SK-N-SH (cell line): ENCODE data around the gene SNX12. TPM values are rescaled to one million over a fixed set of nuclear protein-coding genes. Genes with fewer than 3 reads are reported as not detected.

Experiments
- CTCF ChIA-PET: fragments of 300-600, 350-600 bp; formaldehyde crosslinking; extraction: SDS; loops from one replicate; lab custom pipeline; 2021; lab: Yijun Ruan, JAX
- POLR2A ChIA-PET: fragments of 350-600 bp; sonication (Branson Sonifier 250); formaldehyde crosslinking; extraction: SDS; loops from one replicate; lab custom pipeline; 2020; ENCODE audit warnings: antibody characterized with exemption, inconsistent platforms; lab: Yijun Ruan, JAX
- DNase-seq: peaks from one replicate; pipeline ENCODE4 v3.0.0; 2012
- H2AFZ ChIP-seq: fragments of 200-600 bp; sonication (generic); 2 replicates; pipeline ENCODE4 v1.8.1; 2016; ENCODE audit warnings: antibody characterized with exemption, mild to moderate bottlenecking, low read depth
- H3F3A ChIP-seq: fragments of 200-600 bp; sonication (generic); replicated peaks from 2 replicates; pipeline ENCODE3; 2016; ENCODE audit warnings: antibody characterized with exemption, mild to moderate bottlenecking; ENCODE audit not compliant: insufficient read depth
- H3K27ac ChIP-seq, 2 experiments: fragments of 200-500 bp in 1 of 2; fragments of 200-600 bp in 1 of 2; sonication (Bioruptor generic) in 1 of 2; sonication (generic), shearing (Covaris generic) in 1 of 2; 2 replicates each; pipeline versions ENCODE4 v1.5.1 to v1.6.1; 2014 to 2016; ENCODE audit warnings: low read depth in 2 of 2, inconsistent platforms in 1 of 2, low read length in 1 of 2, mild to moderate bottlenecking in 1 of 2, mixed read lengths in 1 of 2
- H3K27me3 ChIP-seq: fragments of 200-600 bp; sonication (generic), shearing (Covaris generic); 2 replicates; pipeline ENCODE4 v1.6.1; 2016; ENCODE audit warnings: mixed run types; ENCODE audit not compliant: insufficient read depth
- H3K36me3 ChIP-seq, 2 experiments: fragments of 200-500 bp in 1 of 2; fragments of 200-600 bp in 1 of 2; sonication (Bioruptor generic) in 1 of 2; sonication (generic) in 1 of 2; replicated peaks in 1 of 2; 2 replicates each; pipeline versions ENCODE3 to v1.5.1; 2014 to 2016; ENCODE audit warnings: low read length in 1 of 2, mild to moderate bottlenecking in 1 of 2; ENCODE audit not compliant: insufficient read depth in 2 of 2, control insufficient read depth in 1 of 2
- H3K4me1 ChIP-seq, 2 experiments: fragments of 200-500 bp in 1 of 2; fragments of 200-600 bp in 1 of 2; sonication (Bioruptor generic) in 1 of 2; sonication (generic), shearing (Covaris generic) in 1 of 2; 2 replicates each; pipeline versions ENCODE4 v1.5.1 to v1.6.1; 2014 to 2016; ENCODE audit warnings: low read depth in 1 of 2, low read length in 1 of 2, mixed run types in 1 of 2; ENCODE audit not compliant: insufficient read depth in 2 of 2, control insufficient read depth in 1 of 2
- H3K4me2 ChIP-seq: fragments of 200-600 bp; sonication (generic), shearing (Covaris generic); 2 replicates; pipeline ENCODE4 v1.6.1; 2017; ENCODE audit warnings: mixed run types
- H3K4me3 ChIP-seq, 2 experiments: fragments of 200-500 bp in 1 of 2; fragments of 200-600 bp in 1 of 2; sonication (Bioruptor generic) in 1 of 2; sonication (generic), shearing (Covaris generic) in 1 of 2; 2 replicates each; pipeline versions ENCODE4 v1.5.1 to v1.8.1; 2014 to 2016; ENCODE audit warnings: low read depth in 2 of 2, inconsistent platforms in 1 of 2, low read length in 1 of 2, mild to moderate bottlenecking in 1 of 2, mixed read lengths in 1 of 2, moderate library complexity in 1 of 2
- H3K79me2 ChIP-seq: fragments of 200-600 bp; sonication (generic); 2 replicates; pipeline ENCODE4 v1.8.1; 2017; ENCODE audit warnings: mild to moderate bottlenecking; ENCODE audit not compliant: insufficient read depth
- H3K9ac ChIP-seq: fragments of 200-600 bp; sonication (generic); 2 replicates; pipeline ENCODE4 v1.6.1; 2017; ENCODE audit warnings: mixed run types
- H3K9me2 ChIP-seq: fragments of 200-600 bp; sonication (generic); 2 replicates; pipeline ENCODE4 v1.6.1; 2017; ENCODE audit warnings: mixed run types
- H3K9me3 ChIP-seq: fragments of 200-600 bp; sonication (generic); 2 replicates; pipeline ENCODE4 v1.6.1; 2017; ENCODE audit warnings: mixed run types, mild to moderate bottlenecking, moderate library complexity
- H4K20me1 ChIP-seq: fragments of 200-600 bp; sonication (generic); 2 replicates; pipeline ENCODE4 v1.6.1; 2017; ENCODE audit warnings: mild to moderate bottlenecking, mixed run types; ENCODE audit not compliant: insufficient read depth
- CHD2 ChIP-seq: fragments of 150-350 bp; IDR thresholded peaks from 2 replicates; pipeline ENCODE4 v1.6.1; 2018; ENCODE audit warnings: low read length; ENCODE audit not compliant: partially characterized antibody
- ELF1 ChIP-seq: IDR thresholded peaks from 2 replicates; pipeline ENCODE4 v1.4.0; 2012
- FOXJ3 ChIP-seq: sonication (generic); formaldehyde crosslinking; IDR thresholded peaks from 2 replicates; pipeline ENCODE4 v1.5.1; 2020; ENCODE audit warnings: mild to moderate bottlenecking, missing genetic modification reagents
- MAX ChIP-seq: IDR thresholded peaks from 2 replicates; pipeline ENCODE4 v1.4.0; 2012; ENCODE audit warnings: low read depth
- NFIC ChIP-seq: IDR thresholded peaks from 2 replicates; pipeline ENCODE4 v1.4.0; 2012; ENCODE audit warnings: borderline replicate concordance
- RAD21 ChIP-seq: IDR thresholded peaks from 2 replicates; pipeline ENCODE4 v1.6.1; 2012; ENCODE audit warnings: mild to moderate bottlenecking, low read length
- RCOR1 ChIP-seq: fragments of 150-350 bp; IDR thresholded peaks from 2 replicates; pipeline ENCODE4 v1.6.1; 2017; ENCODE audit warnings: antibody characterized with exemption, low read length
- RXRA ChIP-seq: IDR thresholded peaks from 2 replicates; pipeline ENCODE4 v1.4.0; 2012; ENCODE audit warnings: low read depth, mild to moderate bottlenecking, borderline replicate concordance
- SIN3A ChIP-seq: IDR thresholded peaks from 2 replicates; pipeline ENCODE4 v1.6.1; 2012; ENCODE audit warnings: low read depth, mild to moderate bottlenecking, low read length, moderate library complexity, borderline replicate concordance
- TAF1 ChIP-seq: IDR thresholded peaks from 2 replicates; pipeline ENCODE4 v1.6.1; 2012; ENCODE audit warnings: low read depth, mild to moderate bottlenecking, low read length, moderate library complexity, borderline replicate concordance
- TCF12 ChIP-seq: IDR thresholded peaks from 2 replicates; pipeline ENCODE4 v1.4.0; 2012
- YY1 ChIP-seq: IDR thresholded peaks from 2 replicates; pipeline ENCODE4 v1.4.0; 2012; ENCODE audit warnings: low read depth, mild to moderate bottlenecking
- ZBTB33 ChIP-seq: IDR thresholded peaks from 2 replicates; pipeline ENCODE4 v1.4.0; 2012; ENCODE audit warnings: low read depth, borderline replicate concordance
- whole genome bisulfite sequencing: methylation state at CpG from one replicate; pipeline ENCODE4 v1.1.6; 2017; ENCODE audit warnings: low lambda C conversion rate; 5-methylcytosine and 5-hydroxymethylcytosine counted together
- polyA plus RNA-seq, 3 experiments: library from polyadenylated mRNA; depleted of rRNA; stranded (reverse); fragments of >200 nt; gene quantifications; 2 replicates each; pipeline ENCODE4 v1.2.3, GENCODE V29; 2012
- TF ChIP-seq, protein P1 (sequence below): fragments of 200-600 bp; sonication (generic); IDR thresholded peaks from 2 replicates; pipeline ENCODE4 v1.6.1; 2017; ENCODE audit warnings: antibody characterized with exemption, mild to moderate bottlenecking, moderate library complexity

The SNX12 gene
- polyA plus RNA-seq, 1 of the 3 experiments (the other 2 are of a cell fraction), result 39.8 TPM

DNA sequence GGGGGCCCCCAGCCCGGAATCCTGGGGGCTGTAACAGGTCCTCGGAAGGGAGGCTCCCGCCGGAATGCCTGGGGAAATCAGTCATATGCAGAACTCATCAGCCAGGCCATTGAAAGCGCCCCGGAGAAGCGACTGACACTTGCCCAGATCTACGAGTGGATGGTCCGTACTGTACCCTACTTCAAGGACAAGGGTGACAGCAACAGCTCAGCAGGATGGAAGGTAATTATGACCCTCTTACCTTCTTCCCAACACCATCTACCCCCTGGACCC is 28.6 kb upstream of the SNX12 start (continued):
- TF ChIP-seq ZBTB33 (no peak), RAD21 (no peak)
- TF ChIP-seq, protein P1, sequence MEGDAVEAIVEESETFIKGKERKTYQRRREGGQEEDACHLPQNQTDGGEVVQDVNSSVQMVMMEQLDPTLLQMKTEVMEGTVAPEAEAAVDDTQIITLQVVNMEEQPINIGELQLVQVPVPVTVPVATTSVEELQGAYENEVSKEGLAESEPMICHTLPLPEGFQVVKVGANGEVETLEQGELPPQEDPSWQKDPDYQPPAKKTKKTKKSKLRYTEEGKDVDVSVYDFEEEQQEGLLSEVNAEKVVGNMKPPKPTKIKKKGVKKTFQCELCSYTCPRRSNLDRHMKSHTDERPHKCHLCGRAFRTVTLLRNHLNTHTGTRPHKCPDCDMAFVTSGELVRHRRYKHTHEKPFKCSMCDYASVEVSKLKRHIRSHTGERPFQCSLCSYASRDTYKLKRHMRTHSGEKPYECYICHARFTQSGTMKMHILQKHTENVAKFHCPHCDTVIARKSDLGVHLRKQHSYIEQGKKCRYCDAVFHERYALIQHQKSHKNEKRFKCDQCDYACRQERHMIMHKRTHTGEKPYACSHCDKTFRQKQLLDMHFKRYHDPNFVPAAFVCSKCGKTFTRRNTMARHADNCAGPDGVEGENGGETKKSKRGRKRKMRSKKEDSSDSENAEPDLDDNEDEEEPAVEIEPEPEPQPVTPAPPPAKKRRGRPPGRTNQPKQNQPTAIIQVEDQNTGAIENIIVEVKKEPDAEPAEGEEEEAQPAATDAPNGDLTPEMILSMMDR, result no peak

DNA sequence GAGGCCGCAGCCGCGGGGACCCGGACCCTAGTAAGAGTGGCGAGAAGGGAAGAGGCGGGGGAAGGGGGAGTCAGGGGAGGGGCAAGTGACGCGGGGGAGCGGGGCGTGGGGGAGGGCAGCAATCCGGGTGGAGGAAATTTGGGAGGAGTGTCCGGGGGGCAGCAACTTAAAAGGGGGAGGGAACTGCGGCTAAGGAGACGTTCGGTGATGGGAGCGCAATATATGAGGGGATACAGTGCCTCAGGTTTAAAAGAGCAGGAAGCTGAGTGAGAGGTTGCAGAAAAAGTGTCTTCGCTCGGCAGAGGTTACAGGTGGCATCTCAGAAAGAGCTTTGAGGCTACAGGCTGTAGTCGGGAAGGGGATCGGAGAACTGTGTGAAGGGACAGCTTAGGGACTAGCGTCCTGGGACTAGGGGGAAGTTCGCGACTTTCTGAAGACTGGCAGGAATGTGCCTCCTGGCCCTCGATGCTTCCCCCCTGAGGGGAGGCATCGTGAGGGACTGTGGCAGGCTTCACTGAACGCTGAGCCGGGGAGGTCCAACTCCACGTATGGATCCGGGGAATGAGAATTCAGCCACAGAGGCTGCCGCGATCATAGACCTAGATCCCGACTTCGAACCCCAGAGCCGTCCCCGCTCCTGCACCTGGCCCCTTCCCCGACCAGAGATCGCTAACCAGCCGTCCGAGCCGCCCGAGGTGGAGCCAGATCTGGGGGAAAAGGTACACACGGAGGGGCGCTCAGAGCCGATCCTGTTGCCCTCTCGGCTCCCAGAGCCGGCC is 28.0 kb upstream of the SNX12 start:
- Histone ChIP-seq H3F3A (no peaks in the 10 kb centered on the region), H3K4me3 (peak overlapping the region; percentile 69 to 77), H3K27ac (no peak overlapping the region; a peak in 1 of 4 replicates), H3K79me2 (no peaks in the 10 kb centered on the region), H3K4me1 (peaks cover 0 to 16% of the 10 kb centered on the region in 2 experiments; a peak in 1 of 4 replicates), H3K9me3 (no peaks in the 10 kb centered on the region), H2AFZ (peak overlapping the region; percentile 98), H3K4me2 (peak overlapping the region; percentile 88), H3K36me3 (no peaks in the 10 kb centered on the region), H4K20me1 (no peaks in the 10 kb centered on the region), H3K9me2 (no peaks in the 10 kb centered on the region), H3K27me3 (peaks cover 5% of the 10 kb centered on the region; the same call in 1 of the 2 replicates), H3K9ac (peak overlapping the region; percentile 53; the same call in 1 of the 2 replicates)
- ChIA-PET CTCF (interaction anchor here (1.0 to 2.6 kb wide), 2 partner anchors 21 to 33 kb away, joined by 3 to 13 read pairs; no protein-coding TSS in a partner anchor), POLR2A (interaction anchor here (0.9 kb wide), 1 partner anchor 22 kb away, joined by 4 read pairs; the partner anchor contains the start of gene MED12)
- 3% methylated on average over 24 of the region's 46 CpGs for WGBS
- TF ChIP-seq FOXJ3 (CRISPR knock-in tag) (no peak), ZBTB33 (no peak), TCF12 (no peak), RCOR1 (no peak), MAX (no peak), SIN3A (no peak), YY1 (no peak), TAF1 (no peak), CHD2 (no peak), NFIC (no peak), RXRA (no peak), ELF1 (no peak)
- DNase-seq, result peak; percentile 43
